Mucosa of gallbladder (tissue), 1 donor: ENCODE results near the gene TMEM131L. TPM values are rescaled to one million over a fixed set of nuclear protein-coding genes. Genes with fewer than 3 reads are reported as not detected.
"Not testable (repeated sequence)": the region's sequence is repeated elsewhere in the genome, so short reads cannot be mapped to it uniquely, and the experiment has no call there.

ENCODE experiments used
- DNase-seq: peaks from one replicate; pipeline ENCODE4 v3.0.0-alpha.2; 2020; ENCODE audit warnings: low spot score
- total RNA-seq: library from RNA; stranded (reverse); gene quantifications from one replicate; pipeline ENCODE4 v1.2.1, GENCODE V29; 2021
- donor health status: DM: no; HTN: no; CAD: no.

Gene TMEM131L
- total RNA-seq = 11.7 TPM

- DNase-seq = peak; percentile 53
Measured at GRCh38 chr4:153466081-153466948, at the start of gene TMEM131L. Gene TMEM131L, plus strand, starts transcription at chr4:153466360. Its CDS starts 38 bp downstream, at chr4:153466398.

GRCh38 chr4:153416456-153416855, 49.7 kb upstream of the TMEM131L start:
- not testable (repeated sequence) for DNase-seq

- DNase-seq = no peak
Measured at GRCh38 chr4:153418121-153418520, 48.0 kb upstream of the TMEM131L start.

- no peak for DNase-seq
Measured at GRCh38 chr4:153418558-153418957, 47.6 kb upstream of the TMEM131L start.

- no peak for DNase-seq
Measured at GRCh38 chr4:153419029-153419428, 47.1 kb upstream of the TMEM131L start.

GRCh38 chr4:153419673-153420278, 46.4 kb upstream of the TMEM131L start:
- no peak for DNase-seq

GRCh38 chr4:153420361-153420760, 45.8 kb upstream of the TMEM131L start:
- DNase-seq = no peak

GRCh38 chr4:153421941-153422340, 44.2 kb upstream of the TMEM131L start:
- no peak for DNase-seq

GRCh38 chr4:153426207-153426885, 39.8 kb upstream of the TMEM131L start:
- no peak for DNase-seq

GRCh38 chr4:153427363-153428071, 38.6 kb upstream of the TMEM131L start:
- DNase-seq = no peak

- DNase-seq = no peak
Measured at GRCh38 chr4:153428941-153429475, 37.2 kb upstream of the TMEM131L start.

GRCh38 chr4:153432965-153433753, 33.0 kb upstream of the TMEM131L start:
- peak; percentile 63 for DNase-seq

GRCh38 chr4:153433754-153434105, 32.4 kb upstream of the TMEM131L start:
- DNase-seq = no peak

GRCh38 chr4:153434190-153434589, 32.0 kb upstream of the TMEM131L start:
- no peak for DNase-seq

- no peak for DNase-seq
Measured at GRCh38 chr4:153438916-153439756, 27.0 kb upstream of the TMEM131L start.

- no peak for DNase-seq
Measured at GRCh38 chr4:153439831-153440230, 26.3 kb upstream of the TMEM131L start.

GRCh38 chr4:153440475-153440874, 25.7 kb upstream of the TMEM131L start:
- DNase-seq = no peak

- DNase-seq = no peak
Measured at GRCh38 chr4:153447175-153447905, 18.8 kb upstream of the TMEM131L start.

- no peak for DNase-seq
Measured at GRCh38 chr4:153448003-153448731, 18.0 kb upstream of the TMEM131L start.
